Endothelial cell of umbilical vein (primary cell): ENCODE results near the gene SYT7.

Experiments
- CTCF ChIP-seq, 2 donors: IDR thresholded peaks; 1 replicate in 1 of 2; 2 replicates in 1 of 2; pipeline ENCODE4 v1.5.1; 2011; ENCODE audit warnings: low read length in 2 of 2, mild to moderate bottlenecking in 2 of 2, moderate library complexity in 2 of 2, control low read depth in 1 of 2, inconsistent platforms in 1 of 2, low read depth in 1 of 2; ENCODE audit not compliant: insufficient read depth in 1 of 2; ENCODE audit errors: extremely low read depth in 1 of 2
- EZH2 ChIP-seq: IDR thresholded peaks from 2 replicates; pipeline ENCODE4 v1.6.1; 2012; ENCODE audit warnings: borderline replicate concordance, low read depth, mild to moderate bottlenecking, moderate library complexity, low read length, inconsistent platforms; ENCODE audit not compliant: severe bottlenecking
- MAX ChIP-seq: IDR thresholded peaks from 2 replicates; pipeline ENCODE4 v1.6.1; 2011; ENCODE audit not compliant: insufficient read depth, insufficient read length

- TF ChIP-seq CTCF (IDR thresholded peaks at IDR 0.05; ENCODE audit: extremely low read depth in 1 of 2, insufficient read depth in 1 of 2, low read depth in 1 of 2, low read length in 2 of 2) = no peak
- no peak for TF ChIP-seq MAX
- TF ChIP-seq EZH2 = no peak
These were observed 64.7 kb downstream of the SYT7 start for GRCh38 chr11:61516191-61516590.
